Measurements from ENCODE around the gene LRPAP1.

Gene LRPAP1

DNA sequence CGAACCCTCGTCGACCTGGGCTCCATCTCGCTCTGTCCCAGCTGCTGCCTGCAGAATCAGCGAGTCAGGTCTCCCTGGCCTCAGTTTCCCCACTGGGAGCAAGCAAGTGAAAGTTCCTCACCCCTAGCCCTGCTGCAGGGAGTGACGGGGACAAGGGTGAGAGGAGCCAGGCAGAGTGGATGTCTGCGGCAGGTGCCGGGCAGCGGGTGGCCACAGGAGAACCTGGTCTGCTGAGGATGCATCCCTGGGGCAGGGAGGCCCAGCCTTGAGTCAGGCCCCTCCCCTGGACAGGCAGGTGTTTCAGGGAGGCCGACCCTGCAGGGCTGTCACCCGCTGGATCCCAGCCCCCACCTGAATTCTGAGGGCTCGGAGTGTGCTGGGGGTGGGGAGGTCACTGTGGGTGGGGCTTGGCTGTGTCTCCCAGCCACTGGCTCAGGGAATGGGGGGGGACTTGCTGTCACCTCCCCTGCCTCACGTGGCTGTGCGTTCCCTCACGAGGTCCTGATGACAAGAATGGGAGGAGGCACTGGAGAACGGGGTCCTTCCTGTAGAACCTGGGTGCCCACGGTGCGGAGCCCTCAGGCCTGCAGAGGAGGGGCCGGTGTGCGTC is 33.2 kb downstream of the LRPAP1 start:
- Histone ChIP-seq H3K9me3 (ENCODE audit: control insufficient read depth in 2 of 2, low read length in 2 of 2) (no peaks in the 10 kb centered on the region), H3K27me3 (ENCODE audit: control insufficient read depth in 1 of 2, insufficient read depth in 2 of 2, low read length in 2 of 2) (peaks cover 18% of the 10 kb centered on the region in 2 donors), H3K27ac (ENCODE audit: low read length) (no peak overlapping the region), H3K4me3 (ENCODE audit: low read length in 2 of 2) (no peak overlapping the region), H3K9ac (ENCODE audit: low read length in 2 of 2) (no peak overlapping the region), H3K36me3 (ENCODE audit: control insufficient read depth in 2 of 2, insufficient read depth in 2 of 2, low read length in 2 of 2) (peaks cover 3 to 10% of the 10 kb centered on the region in 2 donors), H3K4me1 (ENCODE audit: control insufficient read depth, insufficient read depth, low read length) (no peaks in the 10 kb centered on the region)

DNA sequence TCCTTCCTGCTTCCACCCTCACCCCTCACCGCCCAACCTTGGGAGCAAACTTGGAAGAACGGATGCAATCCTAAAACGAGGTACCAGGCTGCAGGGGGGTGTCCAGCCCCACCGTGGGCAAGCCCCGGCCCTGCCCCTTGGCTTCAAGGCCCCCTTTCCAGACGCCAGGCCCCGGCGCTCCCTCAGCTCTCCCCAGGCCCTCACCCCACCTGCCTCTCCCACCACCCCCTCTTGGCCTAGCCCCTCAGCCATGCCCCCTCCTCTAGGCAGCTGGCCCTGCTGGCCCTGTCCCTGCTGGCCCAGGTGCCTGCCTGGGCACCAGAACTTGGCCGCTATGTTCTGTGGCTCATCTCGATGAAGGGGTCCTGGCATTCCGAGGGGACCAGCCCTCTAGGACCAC is 33.8 kb downstream of the LRPAP1 start:
- Histone ChIP-seq H3K27me3 (ENCODE audit: control insufficient read depth in 1 of 2, insufficient read depth in 2 of 2, low read length in 2 of 2) (peaks cover 23 to 24% of the 10 kb centered on the region in 2 donors), H3K4me1 (ENCODE audit: control insufficient read depth, insufficient read depth, low read length) (no peaks in the 10 kb centered on the region), H3K27ac (ENCODE audit: low read length) (no peak overlapping the region), H3K4me3 (ENCODE audit: low read length in 2 of 2) (no peak overlapping the region), H3K9me3 (ENCODE audit: control insufficient read depth in 2 of 2, low read length in 2 of 2) (no peaks in the 10 kb centered on the region), H3K9ac (ENCODE audit: low read length in 2 of 2) (no peak overlapping the region), H3K36me3 (ENCODE audit: control insufficient read depth in 2 of 2, insufficient read depth in 2 of 2, low read length in 2 of 2) (peaks cover 0 to 7% of the 10 kb centered on the region in 2 donors)

DNA sequence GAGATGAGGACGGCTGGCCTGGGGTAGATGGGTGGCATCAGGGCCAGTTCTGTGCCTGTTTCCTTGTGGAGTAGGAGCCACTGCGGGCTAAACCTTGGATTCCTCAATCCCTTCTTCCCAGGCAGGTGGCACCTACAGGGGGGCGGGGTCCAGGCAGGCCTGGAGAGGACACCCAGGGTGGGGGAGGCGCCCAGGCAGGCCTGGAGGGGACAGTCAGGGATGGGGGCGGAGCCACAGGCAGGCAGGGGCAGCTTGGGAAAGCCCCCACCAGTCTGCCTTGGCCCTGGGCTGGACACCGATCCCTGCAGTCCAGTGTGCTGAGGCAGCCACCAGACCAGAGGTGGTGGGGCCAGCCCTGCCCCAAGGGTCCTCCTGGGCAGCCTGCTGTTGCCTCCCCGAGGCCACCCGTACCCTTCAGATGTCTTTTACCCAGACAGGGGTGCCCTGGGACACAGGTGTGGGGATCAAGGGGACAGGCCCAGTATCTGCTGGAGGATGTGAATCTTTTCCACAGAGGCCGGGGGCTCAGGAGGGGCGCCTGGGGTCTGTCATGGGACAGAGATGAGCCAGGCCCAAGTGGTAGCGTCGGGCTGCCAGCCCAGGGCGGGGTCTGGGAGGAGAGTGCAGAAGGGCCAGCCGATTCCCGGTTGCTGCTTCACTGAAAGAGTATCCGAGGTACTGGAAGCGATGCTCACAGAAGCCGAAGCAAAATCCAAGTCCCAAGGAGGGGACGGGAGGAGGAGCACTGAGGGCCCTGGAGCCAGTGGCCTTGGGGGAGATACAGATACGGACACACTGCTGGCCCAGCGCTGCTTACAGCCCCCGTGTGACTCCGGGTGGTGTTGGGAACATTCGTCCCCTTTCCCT is 34.5 kb downstream of the LRPAP1 start:
- H3K27me3 ChIP-seq (ENCODE audit: control insufficient read depth in 1 of 2, insufficient read depth in 2 of 2, low read length in 2 of 2) = peaks cover 23 to 30% of the 10 kb centered on the region in 2 donors
- no peaks in the 10 kb centered on the region for H3K4me1 ChIP-seq (ENCODE audit: control insufficient read depth, insufficient read depth, low read length)
- H3K4me3 ChIP-seq (ENCODE audit: low read length in 2 of 2) = no peak overlapping the region
- H3K9ac ChIP-seq (ENCODE audit: low read length in 2 of 2) = no peak overlapping the region
- H3K36me3 ChIP-seq (ENCODE audit: control insufficient read depth in 2 of 2, insufficient read depth in 2 of 2, low read length in 2 of 2) = peaks cover 0 to 2% of the 10 kb centered on the region in 2 donors
- no peaks in the 10 kb centered on the region for H3K9me3 ChIP-seq (ENCODE audit: control insufficient read depth in 2 of 2, low read length in 2 of 2)
- H3K27ac ChIP-seq (ENCODE audit: low read length) = no peak overlapping the region

DNA sequence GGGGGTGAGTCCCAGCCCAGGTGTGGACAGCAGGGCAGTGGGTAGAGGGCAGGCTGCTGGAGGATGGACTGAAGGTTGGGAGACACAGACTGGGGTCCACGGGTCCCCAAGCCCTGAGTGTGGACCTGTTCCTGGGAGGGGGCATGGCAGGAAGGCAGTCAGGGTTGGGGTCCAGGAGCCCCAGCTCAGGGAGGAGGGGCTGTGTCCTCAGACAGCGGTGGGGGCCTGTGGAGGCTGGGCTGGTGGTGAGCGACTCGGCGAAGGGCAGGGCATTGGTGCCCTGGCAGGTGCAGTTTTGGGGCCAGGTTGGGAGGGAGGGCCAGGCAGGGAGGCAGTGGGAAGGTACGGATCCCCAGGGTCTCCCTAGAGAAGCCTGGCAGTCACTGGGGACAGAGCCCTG is 35.1 kb downstream of the LRPAP1 start:
- no peaks in the 10 kb centered on the region for H3K4me1 ChIP-seq (ENCODE audit: control insufficient read depth, insufficient read depth, low read length)
- H3K27me3 ChIP-seq (ENCODE audit: control insufficient read depth in 1 of 2, insufficient read depth in 2 of 2, low read length in 2 of 2) = peaks cover 27 to 37% of the 10 kb centered on the region in 2 donors
- H3K27ac ChIP-seq (ENCODE audit: low read length) = no peak overlapping the region
- no peak overlapping the region for H3K9ac ChIP-seq (ENCODE audit: low read length in 2 of 2)
- H3K36me3 ChIP-seq (ENCODE audit: control insufficient read depth in 2 of 2, insufficient read depth in 2 of 2, low read length in 2 of 2) = peaks cover 0 to 2% of the 10 kb centered on the region in 2 donors
- no peak overlapping the region for H3K4me3 ChIP-seq (ENCODE audit: low read length in 2 of 2)
- no peaks in the 10 kb centered on the region for H3K9me3 ChIP-seq (ENCODE audit: control insufficient read depth in 2 of 2, low read length in 2 of 2)

DNA sequence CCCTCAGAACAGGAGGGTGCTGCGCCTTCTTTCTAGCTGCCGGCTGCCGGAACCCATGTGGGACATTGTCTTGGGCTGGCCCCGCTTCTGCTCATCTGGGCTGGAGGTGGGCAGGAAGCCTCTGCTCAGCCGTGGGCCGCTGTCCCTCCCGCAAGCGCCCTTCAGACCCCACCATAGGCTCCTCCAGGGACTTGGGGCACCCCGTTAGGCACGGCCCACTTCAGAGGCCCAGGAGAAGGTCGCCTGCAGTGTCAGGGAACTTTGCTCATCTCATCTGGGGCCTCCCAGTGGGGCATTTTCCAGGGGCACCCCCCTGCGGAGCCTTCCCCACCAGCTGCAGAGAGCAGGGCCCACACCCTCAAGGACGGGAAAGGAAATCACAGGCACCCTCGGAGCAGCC is 36.2 kb downstream of the LRPAP1 start:
- Histone ChIP-seq H3K27me3 (ENCODE audit: control insufficient read depth in 1 of 2, insufficient read depth in 2 of 2, low read length in 2 of 2) (peaks cover 34 to 44% of the 10 kb centered on the region in 2 donors), H3K9me3 (ENCODE audit: control insufficient read depth in 2 of 2, low read length in 2 of 2) (no peaks in the 10 kb centered on the region), H3K27ac (ENCODE audit: low read length) (no peak overlapping the region), H3K4me1 (ENCODE audit: control insufficient read depth, insufficient read depth, low read length) (no peaks in the 10 kb centered on the region), H3K9ac (ENCODE audit: low read length in 2 of 2) (no peak overlapping the region), H3K4me3 (ENCODE audit: low read length in 2 of 2) (no peak overlapping the region), H3K36me3 (ENCODE audit: control insufficient read depth in 2 of 2, insufficient read depth in 2 of 2, low read length in 2 of 2) (no peaks in the 10 kb centered on the region)

DNA sequence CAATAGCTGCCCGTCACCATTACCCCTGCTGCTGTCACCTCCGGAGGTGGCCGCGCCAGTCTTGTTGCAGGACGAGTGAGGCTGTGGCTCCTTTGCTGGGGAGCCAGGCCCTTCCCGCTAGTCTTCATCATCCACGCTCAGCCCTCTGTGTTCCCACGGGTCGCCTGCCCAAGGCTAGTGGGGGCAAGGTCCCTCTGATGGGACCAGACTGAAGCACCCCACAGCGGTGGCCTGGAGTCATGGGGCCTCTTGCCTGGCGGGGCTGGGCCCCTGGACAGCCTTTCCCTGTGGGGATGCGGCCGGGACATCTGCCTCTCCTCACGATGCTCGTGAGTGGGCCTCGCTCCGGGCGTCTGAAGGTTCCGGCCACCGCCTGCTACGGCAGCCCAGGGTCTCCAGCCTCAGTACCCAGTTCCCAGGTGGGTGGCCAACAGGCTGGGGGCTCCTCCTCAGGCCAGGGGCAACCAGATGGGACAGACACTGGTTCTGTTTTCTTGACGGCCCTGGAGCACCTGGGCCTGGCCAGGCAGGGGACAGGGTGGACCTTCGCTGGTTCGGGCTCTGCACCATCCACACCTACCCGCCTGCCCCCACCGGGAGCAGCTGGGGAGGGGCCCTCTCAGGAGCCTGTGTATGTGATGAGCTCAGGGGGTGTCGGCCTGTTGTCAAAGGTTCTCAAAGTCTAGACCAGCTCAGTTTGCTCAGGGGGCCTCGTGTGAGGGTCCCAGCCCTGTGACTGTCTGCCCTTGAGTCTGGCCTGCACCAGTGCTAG is 36.8 kb downstream of the LRPAP1 start:
- Histone ChIP-seq H3K4me3 (ENCODE audit: low read length in 2 of 2) (no peak overlapping the region), H3K9ac (ENCODE audit: low read length in 2 of 2) (no peak overlapping the region), H3K9me3 (ENCODE audit: control insufficient read depth in 2 of 2, low read length in 2 of 2) (no peaks in the 10 kb centered on the region), H3K27me3 (ENCODE audit: control insufficient read depth in 1 of 2, insufficient read depth in 2 of 2, low read length in 2 of 2) (peaks cover 34 to 44% of the 10 kb centered on the region in 2 donors), H3K27ac (ENCODE audit: low read length) (no peak overlapping the region), H3K4me1 (ENCODE audit: control insufficient read depth, insufficient read depth, low read length) (no peaks in the 10 kb centered on the region), H3K36me3 (ENCODE audit: control insufficient read depth in 2 of 2, insufficient read depth in 2 of 2, low read length in 2 of 2) (no peaks in the 10 kb centered on the region)

DNA sequence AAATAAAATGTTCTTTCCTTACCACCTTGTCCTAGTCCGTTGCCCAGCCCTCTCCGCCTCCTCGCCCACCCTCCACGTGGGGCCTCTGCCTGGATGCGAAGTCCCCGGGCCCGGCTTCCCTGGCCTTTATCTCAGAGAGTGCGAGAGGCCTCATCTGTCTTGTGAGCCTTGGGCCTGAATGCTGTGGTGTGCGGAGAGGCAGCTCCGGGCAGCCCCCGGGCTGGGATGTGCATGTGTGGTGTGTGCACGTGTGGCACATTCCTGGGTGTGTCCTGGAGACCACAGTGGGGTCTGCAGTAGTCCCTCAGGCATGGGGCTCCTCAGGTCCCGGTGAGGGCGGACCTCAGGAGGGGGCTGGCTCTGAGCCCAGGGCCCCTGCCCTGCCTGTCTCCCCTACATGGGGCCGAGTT is 37.8 kb downstream of the LRPAP1 start:
- Histone ChIP-seq H3K36me3 (ENCODE audit: control insufficient read depth in 2 of 2, insufficient read depth in 2 of 2, low read length in 2 of 2) (no peaks in the 10 kb centered on the region), H3K27ac (ENCODE audit: low read length) (no peak overlapping the region), H3K9ac (ENCODE audit: low read length in 2 of 2) (no peak overlapping the region), H3K9me3 (ENCODE audit: control insufficient read depth in 2 of 2, low read length in 2 of 2) (no peaks in the 10 kb centered on the region), H3K4me1 (ENCODE audit: control insufficient read depth, insufficient read depth, low read length) (no peaks in the 10 kb centered on the region), H3K27me3 (ENCODE audit: control insufficient read depth in 1 of 2, insufficient read depth in 2 of 2, low read length in 2 of 2) (peaks cover 34 to 44% of the 10 kb centered on the region in 2 donors), H3K4me3 (ENCODE audit: low read length in 2 of 2) (no peak overlapping the region)

DNA sequence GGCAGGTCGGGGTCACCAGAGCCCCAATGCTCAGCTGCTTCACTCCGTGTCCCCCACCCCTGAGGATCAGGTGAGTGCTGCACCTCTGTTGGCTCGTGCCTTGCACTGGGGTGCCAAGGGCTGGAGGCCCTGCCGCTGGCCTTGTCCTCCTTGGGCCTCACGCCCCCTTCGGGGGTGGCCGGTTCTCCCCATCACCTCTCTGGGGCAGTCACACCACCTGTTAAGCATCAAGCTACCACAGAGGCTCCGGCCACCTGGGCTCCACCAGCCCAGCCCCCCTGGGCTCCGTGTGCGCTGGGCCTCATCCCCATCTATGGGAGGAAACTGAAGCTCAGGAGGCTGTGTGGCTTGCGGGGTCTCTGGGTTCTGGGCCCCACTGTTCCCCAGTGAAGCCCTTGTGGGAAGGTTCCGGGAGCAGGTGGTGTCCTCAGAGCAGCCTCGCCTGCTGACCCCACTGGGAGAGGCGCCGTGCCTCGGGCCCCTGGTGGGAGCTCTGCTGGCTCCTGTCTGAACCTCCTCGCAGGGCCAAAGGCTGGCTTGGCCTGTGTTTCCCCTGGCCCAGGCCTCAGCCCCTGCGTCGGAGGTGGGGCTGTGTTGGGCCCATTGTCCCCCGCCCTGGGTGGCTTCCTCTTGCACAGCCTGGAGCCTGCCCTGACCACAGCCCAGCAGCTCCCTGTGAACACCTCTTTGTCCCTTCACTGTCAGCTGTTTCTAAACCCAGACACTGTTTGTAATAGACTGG is 38.3 kb downstream of the LRPAP1 start:
- Histone ChIP-seq H3K36me3 (ENCODE audit: control insufficient read depth in 2 of 2, insufficient read depth in 2 of 2, low read length in 2 of 2) (no peaks in the 10 kb centered on the region), H3K27ac (ENCODE audit: low read length) (no peak overlapping the region), H3K4me3 (ENCODE audit: low read length in 2 of 2) (no peak overlapping the region), H3K9me3 (ENCODE audit: control insufficient read depth in 2 of 2, low read length in 2 of 2) (no peaks in the 10 kb centered on the region), H3K27me3 (ENCODE audit: control insufficient read depth in 1 of 2, insufficient read depth in 2 of 2, low read length in 2 of 2) (peaks cover 34 to 44% of the 10 kb centered on the region in 2 donors), H3K4me1 (ENCODE audit: control insufficient read depth, insufficient read depth, low read length) (no peaks in the 10 kb centered on the region), H3K9ac (ENCODE audit: low read length in 2 of 2) (no peak overlapping the region)

DNA sequence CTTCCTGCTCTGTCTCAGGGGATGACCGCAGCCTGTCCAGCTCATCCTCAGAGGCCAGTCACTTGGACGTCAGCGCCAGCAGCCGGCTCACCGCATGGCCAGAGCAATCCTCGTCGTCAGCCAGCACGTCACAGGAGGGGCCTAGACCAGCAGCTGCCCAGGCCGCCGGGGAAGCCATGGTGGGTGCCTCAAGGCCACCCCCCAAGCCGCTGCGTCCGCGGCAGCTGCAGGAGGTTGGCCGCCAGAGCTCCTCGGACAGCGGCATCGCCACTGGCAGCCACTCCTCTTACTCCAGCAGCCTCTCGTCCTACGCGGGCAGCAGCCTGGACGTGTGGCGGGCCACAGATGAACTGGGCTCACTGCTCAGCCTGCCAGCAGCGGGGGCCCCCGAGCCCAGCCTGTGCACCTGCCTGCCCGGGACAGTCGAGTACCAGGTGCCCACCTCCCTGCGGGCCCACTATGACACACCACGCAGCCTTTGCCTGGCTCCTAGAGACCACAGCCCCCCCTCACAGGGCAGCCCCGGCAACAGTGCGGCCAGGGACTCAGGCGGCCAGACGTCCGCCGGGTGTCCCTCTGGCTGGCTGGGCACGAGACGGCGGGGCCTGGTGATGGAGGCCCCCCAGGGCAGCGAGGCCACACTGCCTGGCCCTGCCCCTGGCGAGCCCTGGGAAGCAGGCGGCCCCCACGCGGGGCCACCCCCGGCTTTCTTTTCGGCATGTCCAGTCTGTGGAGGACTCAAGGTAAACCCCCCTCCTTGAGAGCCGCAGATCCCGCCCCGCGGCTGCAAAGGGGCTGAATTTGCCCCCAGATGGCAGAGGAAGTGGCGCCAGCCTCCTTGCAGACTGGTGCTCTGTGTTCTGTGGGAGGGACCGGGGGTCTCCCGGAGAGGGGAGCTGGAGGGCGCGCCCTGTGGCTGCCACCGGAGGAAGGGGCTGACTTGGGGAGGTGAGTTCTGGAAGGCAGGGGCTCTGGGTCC is 39.2 kb downstream of the LRPAP1 start:
- H3K27me3 ChIP-seq (ENCODE audit: control insufficient read depth in 1 of 2, insufficient read depth in 2 of 2, low read length in 2 of 2) = peaks cover 36 to 44% of the 10 kb centered on the region in 2 donors
- H3K9me3 ChIP-seq (ENCODE audit: control insufficient read depth in 2 of 2, low read length in 2 of 2) = no peaks in the 10 kb centered on the region
- H3K4me3 ChIP-seq (ENCODE audit: low read length in 2 of 2) = no peak overlapping the region
- no peak overlapping the region for H3K9ac ChIP-seq (ENCODE audit: low read length in 2 of 2)
- H3K4me1 ChIP-seq (ENCODE audit: control insufficient read depth, insufficient read depth, low read length) = no peaks in the 10 kb centered on the region
- H3K36me3 ChIP-seq (ENCODE audit: control insufficient read depth in 2 of 2, insufficient read depth in 2 of 2, low read length in 2 of 2) = no peaks in the 10 kb centered on the region
- no peak overlapping the region for H3K27ac ChIP-seq (ENCODE audit: low read length)

All from stomach smooth muscle (tissue), 2 donors.